ENCODE measurements around the gene SUMO2.
"Not testable (repeated sequence)": the region's sequence is repeated elsewhere in the genome, so short reads cannot be mapped to it uniquely, and the experiment has no call there.

The SUMO2 gene

GRCh38 chr17:75135452-75135851, 47.3 kb downstream of the SUMO2 start:
- DNase-seq (ENCODE audit: extremely low read depth, low read depth), result no peak
- no peak for TF ChIP-seq CTCF (IDR thresholded peaks at IDR 0.05; ENCODE audit: low read depth, low read length, missing control alignments)
- no peak overlapping the region for H3K4me3 ChIP-seq (replicated peaks; ENCODE audit: low read depth, low read length)

- not testable (repeated sequence) for DNase-seq (ENCODE audit: extremely low read depth, low read depth); H3K4me3 ChIP-seq (replicated peaks; ENCODE audit: low read depth, low read length)
Observed at GRCh38 chr17:75133607-75134347, 49.0 kb downstream of the SUMO2 start.

GRCh38 chr17:75133001-75133400, 49.8 kb downstream of the SUMO2 start:
- H3K4me3 ChIP-seq (replicated peaks; ENCODE audit: low read depth, low read length), result no peak overlapping the region
- no peak for DNase-seq (ENCODE audit: extremely low read depth, low read depth)
- no peak for TF ChIP-seq CTCF (IDR thresholded peaks at IDR 0.05; ENCODE audit: low read depth, low read length, missing control alignments)

GRCh38 chr17:75132018-75133000, 50.5 kb downstream of the SUMO2 start:
- not testable (repeated sequence) for DNase-seq (ENCODE audit: extremely low read depth, low read depth)
- H3K4me3 ChIP-seq (replicated peaks; ENCODE audit: low read depth, low read length), result peak overlapping the region; percentile 89

GRCh38 chr17:75131278-75132017, 51.3 kb downstream of the SUMO2 start, which contains the start of gene NT5C:
TSS of gene NT5C (minus strand) at chr17:75131742. CDS start at chr17:75131707, 35 bp downstream.
- DNase-seq (ENCODE audit: extremely low read depth, low read depth), result peak; percentile 44
- H3K4me3 ChIP-seq (replicated peaks; ENCODE audit: low read depth, low read length), result peak within 1 kb of the TSS; percentile 89
- peak; percentile 73 for TF ChIP-seq CTCF (IDR thresholded peaks at IDR 0.05; ENCODE audit: low read depth, low read length, missing control alignments)

GRCh38 chr17:75130632-75131277, 52.0 kb downstream of the SUMO2 start:
- TF ChIP-seq CTCF (IDR thresholded peaks at IDR 0.05; ENCODE audit: low read depth, low read length, missing control alignments), result peak; percentile 52
- DNase-seq (ENCODE audit: extremely low read depth, low read depth), result no peak
- peak overlapping the region; percentile 89 for H3K4me3 ChIP-seq (replicated peaks; ENCODE audit: low read depth, low read length)

GRCh38 chr17:75130059-75130631, 52.6 kb downstream of the SUMO2 start:
- no peak for DNase-seq (ENCODE audit: extremely low read depth, low read depth)
- peak overlapping the region; percentile 89 for H3K4me3 ChIP-seq (replicated peaks; ENCODE audit: low read depth, low read length)
- no peak for TF ChIP-seq CTCF (IDR thresholded peaks at IDR 0.05; ENCODE audit: low read depth, low read length, missing control alignments)

Measured in HFF-Myc (cell line).